IMR-90 (cell line): ENCODE results near the gene FTO. TPM values are rescaled to one million over a fixed set of nuclear protein-coding genes. Genes with fewer than 3 reads are reported as not detected.
A peak's percentile ranks its signal among the peaks of the same experiment; 100 is the strongest.

ENCODE experiments used
- ATAC-seq: fragments of 200-7000 bp; cut with Tn5 transposase; 2 replicates; pipeline ENCODE4 v1.9.1; 2020; ENCODE audit warnings: low read depth, mild to moderate bottlenecking, moderate library complexity
- BruUV-seq: library from RNA; stranded (reverse); fragments of 400-500 nt; replicated peaks from 2 replicates; lab custom pipeline; 2021; lab: Mats Ljungman, UMichigan
- CTCF ChIA-PET: fragments of 300-600 bp; formaldehyde crosslinking; extraction: SDS; loops from one replicate; lab custom pipeline; 2021; ENCODE audit warnings: antibody characterized with exemption; lab: Yijun Ruan, JAX
- POLR2A ChIA-PET: fragments of 300-600 bp; sonication (Branson Sonifier 250); formaldehyde crosslinking; loops from one replicate; lab custom pipeline; 2022; ENCODE audit warnings: antibody characterized with exemption; ENCODE audit not compliant: unreplicated experiment; lab: Charles Lee
- DNase-seq: peaks from one replicate; pipeline ENCODE4 v3.0.0; 2013
- H2AFZ ChIP-seq: replicated peaks from 2 replicates; pipeline ENCODE3; 2013; ENCODE audit warnings: low read length, mild to moderate bottlenecking; ENCODE audit not compliant: poor library complexity
- H2AK5ac ChIP-seq: 2 replicates; pipeline ENCODE4 v1.6.1; 2013; ENCODE audit warnings: low read depth, low read length, inconsistent platforms
- H2AK9ac ChIP-seq: replicated peaks from 2 replicates; pipeline ENCODE3; 2013; ENCODE audit warnings: mild to moderate bottlenecking, low read depth, low read length, moderate library complexity; ENCODE audit not compliant: poor library complexity
- H2BK120ac ChIP-seq: 2 replicates; pipeline ENCODE4 v1.6.1; 2013; ENCODE audit warnings: low read depth, low read length, inconsistent platforms
- H2BK15ac ChIP-seq: 3 replicates; pipeline ENCODE4 v1.6.1; 2013; ENCODE audit warnings: low read depth, low read length, inconsistent platforms
- H2BK20ac ChIP-seq: 2 replicates; pipeline ENCODE4 v1.6.1; 2013; ENCODE audit warnings: low read depth, mild to moderate bottlenecking, inconsistent platforms, low read length, moderate library complexity
- H2BK5ac ChIP-seq: 2 replicates; pipeline ENCODE4 v1.6.1; 2013; ENCODE audit warnings: mild to moderate bottlenecking, low read depth, low read length, inconsistent platforms; ENCODE audit not compliant: poor library complexity, severe bottlenecking
- H3K14ac ChIP-seq: replicated peaks from 2 replicates; pipeline ENCODE4 v1.6.1; 2013; ENCODE audit warnings: low read depth, low read length, inconsistent platforms
- H3K18ac ChIP-seq: 2 replicates; pipeline ENCODE4 v1.6.1; 2013; ENCODE audit warnings: low read depth, low read length, control low read depth
- H3K23ac ChIP-seq: 2 replicates; pipeline ENCODE4 v1.6.1; 2013; ENCODE audit warnings: low read depth, low read length, inconsistent platforms
- H3K27ac ChIP-seq: 2 replicates; pipeline ENCODE4 v1.5.1; 2013; ENCODE audit warnings: mild to moderate bottlenecking, control low read depth, low read length; ENCODE audit not compliant: insufficient read depth
- H3K27me3 ChIP-seq: 2 replicates; pipeline ENCODE4 v1.6.1; 2013; ENCODE audit warnings: low read length; ENCODE audit not compliant: control insufficient read depth, insufficient read depth
- H3K36me3 ChIP-seq: 2 replicates; pipeline ENCODE4 v1.6.1; 2013; ENCODE audit warnings: low read length, mixed read lengths; ENCODE audit not compliant: control insufficient read depth, insufficient read depth
- H3K4ac ChIP-seq: 2 replicates; pipeline ENCODE4 v1.6.1; 2013; ENCODE audit warnings: low read depth, low read length, inconsistent platforms
- H3K4me1 ChIP-seq: 2 replicates; pipeline ENCODE4 v1.6.1; 2013; ENCODE audit warnings: low read length, mixed read lengths; ENCODE audit not compliant: control insufficient read depth, insufficient read depth
- H3K4me2 ChIP-seq: 2 replicates; pipeline ENCODE4 v1.6.1; 2013; ENCODE audit warnings: low read depth, mild to moderate bottlenecking, control low read depth, low read length, moderate library complexity
- H3K4me3 ChIP-seq: 2 replicates; pipeline ENCODE4 v1.5.1; 2013; ENCODE audit warnings: low read depth, mild to moderate bottlenecking, control low read depth, low read length, moderate library complexity; ENCODE audit not compliant: insufficient read depth
- H3K56ac ChIP-seq: 2 replicates; pipeline ENCODE4 v1.6.1; 2013; ENCODE audit warnings: low read length, inconsistent platforms; ENCODE audit not compliant: insufficient read depth; ENCODE audit errors: extremely low read depth
- H3K79me1 ChIP-seq, 2 experiments: 2 replicates each; pipeline ENCODE4 v1.6.1; 2013; ENCODE audit warnings: low read length in 2 of 2, inconsistent platforms in 1 of 2, low read depth in 1 of 2
- H3K9ac ChIP-seq: 2 replicates; pipeline ENCODE4 v1.6.1; 2013; ENCODE audit warnings: low read depth, low read length, control low read depth
- H3K9me1 ChIP-seq: 2 replicates; pipeline ENCODE4 v1.6.1; 2013; ENCODE audit warnings: low read length, inconsistent platforms; ENCODE audit not compliant: insufficient read depth
- H3K9me3 ChIP-seq: 2 replicates; pipeline ENCODE4 v1.6.1; 2013; ENCODE audit warnings: low read length; ENCODE audit not compliant: control insufficient read depth, insufficient read depth
- H4K20me1 ChIP-seq: 2 replicates; pipeline ENCODE4 v1.6.1; 2013; ENCODE audit warnings: low read length, inconsistent platforms; ENCODE audit not compliant: insufficient read depth
- H4K5ac ChIP-seq: 2 replicates; pipeline ENCODE4 v1.6.1; 2013; ENCODE audit warnings: mild to moderate bottlenecking, low read depth, low read length, control low read depth
- H4K8ac ChIP-seq, 2 experiments: 2 replicates each; pipeline ENCODE4 v1.6.1; 2013; ENCODE audit warnings: low read depth in 2 of 2, low read length in 2 of 2, control low read depth in 1 of 2, inconsistent platforms in 1 of 2
- H4K91ac ChIP-seq: 2 replicates; pipeline ENCODE4 v1.6.1; 2013; ENCODE audit warnings: low read depth, low read length, inconsistent platforms; ENCODE audit not compliant: insufficient read depth
- BHLHE40 ChIP-seq: fragments of 150-350 bp; IDR thresholded peaks from 2 replicates; pipeline ENCODE4 v1.6.1; 2016; ENCODE audit warnings: mild to moderate bottlenecking, low read depth, low read length
- CEBPB ChIP-seq: IDR thresholded peaks from 2 replicates; pipeline ENCODE4 v1.6.1; 2012; ENCODE audit warnings: low read depth, low read length, improper control_type of control experiment
- CHD1 ChIP-seq: IDR thresholded peaks from 2 replicates; pipeline ENCODE4 v1.6.1; 2012; ENCODE audit warnings: low read depth, low read length, improper control_type of control experiment
- CTCF ChIP-seq: conservative IDR thresholded peaks from 2 replicates; pipeline ENCODE4 v1.5.1; 2012; ENCODE audit warnings: mild to moderate bottlenecking, low read depth, low read length, improper control_type of control experiment
- FOS ChIP-seq: fragments of 150-350 bp; IDR thresholded peaks from 2 replicates; pipeline ENCODE4 v1.6.1; 2016; ENCODE audit warnings: low read depth, low read length
- MAFK ChIP-seq: IDR thresholded peaks from 2 replicates; pipeline ENCODE4 v1.6.1; 2012; ENCODE audit warnings: low read depth, low read length, improper control_type of control experiment
- MAZ ChIP-seq: IDR thresholded peaks from 2 replicates; pipeline ENCODE4 v1.6.1; 2012; ENCODE audit warnings: low read depth, mild to moderate bottlenecking, low read length, improper control_type of control experiment, moderate library complexity, borderline replicate concordance
- MXI1 ChIP-seq: IDR thresholded peaks from 2 replicates; pipeline ENCODE4 v1.6.1; 2012; ENCODE audit warnings: low read depth, mild to moderate bottlenecking, low read length, moderate library complexity, borderline replicate concordance
- NFE2L2 ChIP-seq: fragments of 150-350 bp; IDR thresholded peaks from 2 replicates; pipeline ENCODE4 v1.6.1; 2016; ENCODE audit warnings: low read depth, mild to moderate bottlenecking, low read length
- POLR2A ChIP-seq: IDR thresholded peaks from 2 replicates; pipeline ENCODE4 v1.6.1; 2012; ENCODE audit warnings: mild to moderate bottlenecking, low read depth, low read length
- RAD21 ChIP-seq: IDR thresholded peaks from 2 replicates; pipeline ENCODE4 v1.6.1; 2012; ENCODE audit warnings: low read length, improper control_type of control experiment
- RCOR1 ChIP-seq: IDR thresholded peaks from 2 replicates; pipeline ENCODE4 v1.6.1; 2012; ENCODE audit warnings: mild to moderate bottlenecking, low read length, improper control_type of control experiment; ENCODE audit not compliant: insufficient replicate concordance
- RFX5 ChIP-seq: IDR thresholded peaks from 2 replicates; pipeline ENCODE4 v1.8.0; 2012; ENCODE audit warnings: low read depth, mild to moderate bottlenecking, low read length, moderate library complexity
- SMC3 ChIP-seq: fragments of 150-350 bp; IDR thresholded peaks from 2 replicates; pipeline ENCODE4 v1.6.1; 2016; ENCODE audit warnings: low read depth, mild to moderate bottlenecking, antibody characterized with exemption, low read length, moderate library complexity
- USF2 ChIP-seq: fragments of 150-350 bp; IDR thresholded peaks from 2 replicates; pipeline ENCODE4 v1.6.1; 2017; ENCODE audit warnings: mild to moderate bottlenecking, antibody characterized with exemption, low read length, low read depth
- WGBS, 2 experiments: methylation state at CpG; one replicate each; pipeline versions ENCODE4 v1.1.5 to v1.1.7; 2013; ENCODE audit warnings: missing lambda C conversion rate in 2 of 2; ENCODE audit not compliant: insufficient read length in 1 of 2; ENCODE audit errors: extremely low coverage in 2 of 2; 5-methylcytosine and 5-hydroxymethylcytosine counted together
- dilution Hi-C: fragments of 300-500 bp; cut with HindIII; formaldehyde crosslinking; loops from one replicate; pipeline ENCODE4 v1.14.3; 2018; ENCODE audit warnings: low sequenced_read_pairs; ENCODE audit not compliant: unreplicated experiment
- in situ Hi-C: fragments of 300-500 bp; cut with MboI; formaldehyde crosslinking; loops from 3 replicates; pipeline ENCODE4 v1.14.3; 2019; ENCODE audit warnings: low sequenced_read_pairs, inconsistent platforms, mixed read lengths
- intact Hi-C: fragments of 100-400 bp; cut with micrococcal nuclease; formaldehyde crosslinking; loops from 2 replicates; pipeline ENCODE4 v1.10.0; 2022
- polyA plus RNA-seq, 3 experiments: library from polyadenylated mRNA; depleted of rRNA; stranded (reverse); fragments of >200 nt; gene quantifications; 2 replicates each; pipeline ENCODE4 v1.2.3, GENCODE V29; 2012; ENCODE audit warnings: low replicate concordance in 1 of 3
- total RNA-seq: library from RNA; depleted of rRNA; stranded (reverse); fragments of >200 nt; gene quantifications from 2 replicates; pipeline ENCODE4 v1.2.3, GENCODE V29; 2012

FTO gene
- total and polyA plus RNA-seq, 2 of the 4 experiments (the other 2 are of a cell fraction), result 70.3 to 132 TPM

GRCh38 chr16:53893731-53894435 lies 189.9 kb downstream of the FTO start (continued):
- no peak for TF ChIP-seq CEBPB

- Histone ChIP-seq H3K4ac (peak overlapping the region; percentile 7; the same call in 1 of the 2 replicates), H2AFZ (no peak overlapping the region), H2AK9ac (no peak overlapping the region), H3K36me3 (peaks cover 1% of the 10 kb centered on the region; the same call in 1 of the 2 replicates), H3K18ac (no peak overlapping the region), H4K20me1 (no peaks in the 10 kb centered on the region), H2BK5ac (no peak overlapping the region), H3K4me3 (no peak overlapping the region), H2BK15ac (no peak overlapping the region; the same call in 2 of the 3 replicates), H3K23ac (no peak overlapping the region), H3K9me1 (peaks cover 3% of the 10 kb centered on the region; the same call in 1 of the 2 replicates), H3K9ac (no peak overlapping the region), H3K14ac (no peak overlapping the region), H3K4me2 (no peak overlapping the region), H3K9me3 (no peaks in the 10 kb centered on the region), H3K27me3 (no peaks in the 10 kb centered on the region), H3K4me1 (peaks cover 4% of the 10 kb centered on the region), H4K91ac (no peak overlapping the region), H2BK120ac (0 out of 2 replicates have a peak overlapping the region, but pooled peaks have one; percentile 16), H2AK5ac (0 out of 2 replicates have a peak overlapping the region, but pooled peaks have one; percentile 5), H3K79me1 (peaks cover 3 to 4% of the 10 kb centered on the region in 2 experiments; a peak in 2 of 4 replicates), H3K27ac (no peak overlapping the region), H2BK20ac (0 out of 2 replicates have a peak overlapping the region, but pooled peaks have one; percentile 52), H4K8ac (no peak overlapping the region; a peak in 1 of 4 replicates), H4K5ac (no peak overlapping the region), H3K56ac (no peak overlapping the region)
- dilution Hi-C loops (no loop called here), in situ Hi-C loops (loop anchor here (25.0 kb wide), 1 partner anchor 1043 kb away; the partner anchor contains the start of gene IRX5), intact Hi-C loops (loop anchor here (5.0 to 10.0 kb wide), 8 partner anchors 122 to 1568 kb away; no protein-coding TSS in a partner anchor)
- WGBS, 2 experiments, result no CpG with 5 or more reads among the region's 3 CpGs
- DNase-seq (no peak), ATAC-seq (no peak)
- CTCF ChIA-PET, result no interaction called here
- BruUV-seq, result no TSS peak
- TF ChIP-seq CHD1 (no peak), RFX5 (no peak), CTCF (no peak), MAFK (no peak), BHLHE40 (no peak), NFE2L2 (no peak), MXI1 (no peak), SMC3 (no peak), RAD21 (no peak), MAZ (no peak), RCOR1 (no peak), FOS (no peak), CEBPB (no peak), POLR2A (no peak), USF2 (no peak)
- POLR2A ChIA-PET, result no interaction called here
Measured at GRCh38 chr16:53894686-53895085, 190.7 kb downstream of the FTO start.
